ENCODE data around the gene TDRD9. TPM values are rescaled to one million over a fixed set of nuclear protein-coding genes. Genes with fewer than 3 reads are reported as not detected.

TDRD9 gene
- total RNA-seq, 2 donors from 2014 or later, result 8.6 to 20.8 TPM

DNA sequence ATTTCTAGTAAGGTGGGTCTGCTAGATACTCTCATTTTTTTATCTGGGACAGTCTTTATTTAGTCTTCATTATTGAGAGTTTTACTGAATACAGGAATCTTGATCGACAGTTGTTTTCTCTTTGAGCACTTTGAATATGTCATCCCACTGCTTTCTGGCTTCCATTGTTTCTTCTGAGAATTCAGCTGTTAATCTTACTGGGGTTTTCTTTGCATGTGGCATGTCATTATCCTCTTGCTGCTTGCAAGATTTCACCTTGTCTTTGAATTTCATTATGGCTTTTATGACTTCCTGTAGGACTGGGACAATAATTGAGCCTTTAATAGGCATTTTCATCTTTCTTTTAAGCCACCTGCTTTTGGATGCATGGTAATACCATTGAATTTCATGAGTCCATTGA, 60.8 kb downstream of the TDRD9 start:
- Histone ChIP-seq H3K4me1 (no peaks in the 10 kb centered on the region), H3K27ac (no peak overlapping the region), H3K36me3 (no peaks in the 10 kb centered on the region), H3K4me3 (no peak overlapping the region), H3K27me3 (no peaks in the 10 kb centered on the region), H3K9me3 (peaks cover 0 to 13% of the 10 kb centered on the region in 2 donors)
- DNase-seq (ENCODE audit: low spot score), result no peak
- TF ChIP-seq, protein P1, sequence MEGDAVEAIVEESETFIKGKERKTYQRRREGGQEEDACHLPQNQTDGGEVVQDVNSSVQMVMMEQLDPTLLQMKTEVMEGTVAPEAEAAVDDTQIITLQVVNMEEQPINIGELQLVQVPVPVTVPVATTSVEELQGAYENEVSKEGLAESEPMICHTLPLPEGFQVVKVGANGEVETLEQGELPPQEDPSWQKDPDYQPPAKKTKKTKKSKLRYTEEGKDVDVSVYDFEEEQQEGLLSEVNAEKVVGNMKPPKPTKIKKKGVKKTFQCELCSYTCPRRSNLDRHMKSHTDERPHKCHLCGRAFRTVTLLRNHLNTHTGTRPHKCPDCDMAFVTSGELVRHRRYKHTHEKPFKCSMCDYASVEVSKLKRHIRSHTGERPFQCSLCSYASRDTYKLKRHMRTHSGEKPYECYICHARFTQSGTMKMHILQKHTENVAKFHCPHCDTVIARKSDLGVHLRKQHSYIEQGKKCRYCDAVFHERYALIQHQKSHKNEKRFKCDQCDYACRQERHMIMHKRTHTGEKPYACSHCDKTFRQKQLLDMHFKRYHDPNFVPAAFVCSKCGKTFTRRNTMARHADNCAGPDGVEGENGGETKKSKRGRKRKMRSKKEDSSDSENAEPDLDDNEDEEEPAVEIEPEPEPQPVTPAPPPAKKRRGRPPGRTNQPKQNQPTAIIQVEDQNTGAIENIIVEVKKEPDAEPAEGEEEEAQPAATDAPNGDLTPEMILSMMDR (IDR thresholded peaks at IDR 0.05), result no peak

DNA sequence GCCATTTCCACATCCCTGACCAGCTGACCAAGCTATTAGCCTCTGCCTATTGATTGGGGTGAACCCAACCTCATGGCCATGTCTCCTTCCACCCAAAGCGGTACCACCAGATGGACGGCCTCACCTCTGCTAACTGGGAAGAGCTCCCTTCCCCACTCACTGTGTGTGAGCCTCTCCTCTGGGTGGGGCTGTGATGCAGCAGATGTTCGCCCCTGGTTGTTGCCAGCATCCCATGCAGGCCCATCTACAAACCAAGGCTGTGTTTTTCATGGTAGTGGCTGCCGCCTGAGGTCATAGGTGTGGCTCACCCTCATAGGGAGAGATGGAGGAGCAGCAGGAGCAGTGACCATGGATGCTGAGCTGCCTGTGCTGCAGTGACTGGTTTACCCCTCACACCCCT, 61.7 kb downstream of the TDRD9 start:
- no peaks in the 10 kb centered on the region for H3K36me3 ChIP-seq
- TF ChIP-seq, protein P1 (IDR thresholded peaks at IDR 0.05), result no peak
- no peak for DNase-seq (ENCODE audit: low spot score)
- no peak overlapping the region for H3K4me3 ChIP-seq
- no peak overlapping the region for H3K27ac ChIP-seq
- no peaks in the 10 kb centered on the region for H3K27me3 ChIP-seq
- H3K9me3 ChIP-seq, result peaks cover 0 to 13% of the 10 kb centered on the region in 2 donors
- H3K4me1 ChIP-seq, result no peaks in the 10 kb centered on the region

DNA sequence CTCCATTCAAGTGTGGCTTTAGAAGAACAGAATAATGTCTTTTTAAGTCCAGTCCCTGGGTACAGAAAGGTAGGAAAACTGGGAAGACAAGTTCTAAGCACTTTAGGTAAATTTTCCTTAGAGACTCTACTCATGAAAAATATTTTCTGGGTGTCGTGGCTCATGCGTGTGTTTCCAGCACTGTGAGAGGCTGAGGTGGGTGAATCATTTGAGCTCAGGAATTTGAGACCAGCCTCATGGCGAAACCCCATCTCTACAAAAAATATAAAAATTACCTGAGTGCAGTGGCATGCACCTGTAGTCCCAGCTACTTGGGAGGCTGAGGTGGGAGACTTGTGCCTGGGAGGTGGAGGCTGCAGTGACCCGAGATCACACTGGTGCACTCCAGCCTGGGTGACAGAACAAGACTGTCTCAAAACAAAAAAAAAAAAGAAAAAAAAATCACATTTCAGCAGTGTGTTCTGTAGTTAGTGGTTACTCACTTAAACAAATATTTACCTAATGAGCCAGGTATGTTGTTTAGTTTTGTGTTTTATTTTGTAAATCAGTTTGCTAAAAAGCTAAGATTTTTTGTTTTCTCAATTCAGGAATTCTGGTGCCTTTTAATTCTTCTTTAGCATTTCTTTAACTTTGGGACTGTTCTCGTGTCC, 66.4 kb downstream of the TDRD9 start:
- Histone ChIP-seq H3K27ac (no peak overlapping the region), H3K4me3 (no peak overlapping the region), H3K36me3 (no peaks in the 10 kb centered on the region), H3K27me3 (no peaks in the 10 kb centered on the region), H3K4me1 (no peaks in the 10 kb centered on the region), H3K9me3 (peaks cover 0 to 2% of the 10 kb centered on the region in 2 donors)
- TF ChIP-seq, protein P1 (IDR thresholded peaks at IDR 0.05), result no peak
- no peak for DNase-seq (ENCODE audit: low spot score)

DNA sequence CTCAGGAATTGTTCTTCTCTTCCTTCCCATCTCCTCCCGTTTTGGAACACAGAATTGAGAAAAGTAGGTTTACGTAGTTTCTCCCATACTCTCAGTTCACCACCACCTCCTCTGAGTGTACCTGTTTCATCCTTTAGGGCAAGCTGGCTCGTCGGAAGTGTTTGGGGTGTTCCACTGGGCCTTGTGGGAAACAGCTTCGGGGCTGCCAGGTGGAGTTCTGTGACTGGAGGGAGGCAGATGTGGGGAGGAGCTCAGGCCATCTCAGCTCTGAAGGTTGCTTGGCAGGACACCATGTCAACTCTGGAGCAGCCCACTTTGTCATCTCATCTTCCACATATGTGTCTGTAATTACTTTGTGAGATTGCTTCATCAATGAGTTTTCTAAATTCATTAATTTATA, 67.6 kb downstream of the TDRD9 start:
- TF ChIP-seq, protein P1 (IDR thresholded peaks at IDR 0.05), result no peak
- Histone ChIP-seq H3K36me3 (no peaks in the 10 kb centered on the region), H3K4me1 (no peaks in the 10 kb centered on the region)

DNA sequence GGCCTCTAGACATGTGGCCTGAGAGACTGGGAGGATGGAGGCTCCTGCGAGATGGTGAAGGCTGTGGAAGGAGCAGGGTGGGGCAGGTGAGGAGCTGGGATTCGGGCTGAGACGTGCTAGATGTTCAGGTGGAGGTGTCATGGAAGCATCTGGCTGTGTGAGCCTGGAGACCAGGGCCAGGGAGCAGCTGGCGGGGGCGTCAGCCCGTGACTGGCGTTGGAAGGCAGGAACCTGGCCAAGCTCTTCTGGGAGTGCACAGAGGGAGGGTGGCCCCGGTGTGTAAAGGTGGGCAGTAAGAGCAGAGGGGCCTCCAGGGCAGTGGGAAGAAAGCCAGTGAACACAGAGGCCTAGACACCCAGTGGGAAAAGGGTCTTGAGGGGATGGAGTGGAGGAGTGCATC, 69.1 kb downstream of the TDRD9 start:
- H3K36me3 ChIP-seq, result no peaks in the 10 kb centered on the region
- H3K9me3 ChIP-seq, result no peaks in the 10 kb centered on the region
- DNase-seq (ENCODE audit: low spot score), result no peak
- H3K27me3 ChIP-seq, result no peaks in the 10 kb centered on the region
- TF ChIP-seq, protein P1 (IDR thresholded peaks at IDR 0.05), result no peak
- no peaks in the 10 kb centered on the region for H3K4me1 ChIP-seq
- no peak overlapping the region for H3K4me3 ChIP-seq
- no peak overlapping the region for H3K27ac ChIP-seq

More for the DNA sequence above, 67.6 kb downstream of the TDRD9 start:
- Histone ChIP-seq H3K27me3 (no peaks in the 10 kb centered on the region), H3K4me3 (no peak overlapping the region), H3K9me3 (no peaks in the 10 kb centered on the region), H3K27ac (no peak overlapping the region)
- no peak for DNase-seq (ENCODE audit: low spot score)

DNA sequence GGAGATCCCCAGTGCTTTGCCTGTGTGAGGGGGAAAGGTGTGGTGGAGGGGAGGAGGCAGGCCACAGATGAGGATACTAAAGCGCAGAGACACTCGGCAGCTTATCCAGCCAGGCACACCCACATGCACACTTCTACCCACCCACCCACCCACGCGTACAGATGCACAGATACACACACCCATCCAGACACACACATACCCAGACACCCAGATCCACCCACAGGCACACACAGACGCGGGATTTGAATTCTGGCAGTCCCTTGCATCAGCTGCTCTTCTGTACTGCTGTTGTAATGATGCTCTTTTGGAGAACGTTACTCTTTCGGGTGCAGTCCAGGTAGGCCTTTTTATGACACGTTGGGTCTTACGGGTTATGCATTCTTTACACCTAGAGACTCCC, 69.8 kb downstream of the TDRD9 start:
- no peaks in the 10 kb centered on the region for H3K9me3 ChIP-seq
- TF ChIP-seq, protein P1 (IDR thresholded peaks at IDR 0.05), result no peak
- no peak overlapping the region for H3K27ac ChIP-seq
- H3K4me3 ChIP-seq, result no peak overlapping the region
- DNase-seq (ENCODE audit: low spot score), result no peak
- no peaks in the 10 kb centered on the region for H3K27me3 ChIP-seq
- H3K4me1 ChIP-seq, result no peaks in the 10 kb centered on the region
- no peaks in the 10 kb centered on the region for H3K36me3 ChIP-seq
